Measurements from ENCODE around the gene PFKP.

The PFKP gene

DNA sequence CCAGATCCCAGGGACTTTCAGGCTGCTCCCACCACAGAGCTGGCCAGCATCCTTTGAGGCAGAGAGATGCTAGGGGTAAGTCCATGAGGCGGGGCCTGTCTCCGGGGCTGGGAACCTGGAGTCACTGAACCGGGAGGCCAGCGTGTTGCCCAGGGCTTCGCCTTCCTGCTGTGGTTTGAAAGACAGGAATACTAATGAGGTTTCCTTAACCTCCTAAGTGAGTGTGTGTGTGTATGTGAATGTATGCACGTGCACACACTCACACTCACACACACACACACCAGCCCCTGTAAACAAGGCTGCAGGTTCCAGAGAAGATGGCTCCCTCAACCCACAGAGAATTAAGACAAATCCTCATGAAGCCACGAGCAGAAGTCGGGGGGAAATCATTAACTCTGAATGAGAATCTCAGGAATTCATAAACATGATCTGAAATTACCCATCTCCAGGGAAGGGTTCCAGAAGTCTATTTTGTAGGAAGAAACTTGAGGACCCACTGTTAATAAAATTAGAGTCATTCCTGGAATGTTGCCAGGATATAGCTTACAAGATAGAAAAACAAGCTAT is 20.3 kb upstream of the PFKP start:
- no peak overlapping the region for H3K27ac ChIP-seq
- no peak for TF ChIP-seq ZFX (IDR thresholded peaks at IDR 0.05; ENCODE audit: borderline replicate concordance)
- TF ChIP-seq, protein P1, sequence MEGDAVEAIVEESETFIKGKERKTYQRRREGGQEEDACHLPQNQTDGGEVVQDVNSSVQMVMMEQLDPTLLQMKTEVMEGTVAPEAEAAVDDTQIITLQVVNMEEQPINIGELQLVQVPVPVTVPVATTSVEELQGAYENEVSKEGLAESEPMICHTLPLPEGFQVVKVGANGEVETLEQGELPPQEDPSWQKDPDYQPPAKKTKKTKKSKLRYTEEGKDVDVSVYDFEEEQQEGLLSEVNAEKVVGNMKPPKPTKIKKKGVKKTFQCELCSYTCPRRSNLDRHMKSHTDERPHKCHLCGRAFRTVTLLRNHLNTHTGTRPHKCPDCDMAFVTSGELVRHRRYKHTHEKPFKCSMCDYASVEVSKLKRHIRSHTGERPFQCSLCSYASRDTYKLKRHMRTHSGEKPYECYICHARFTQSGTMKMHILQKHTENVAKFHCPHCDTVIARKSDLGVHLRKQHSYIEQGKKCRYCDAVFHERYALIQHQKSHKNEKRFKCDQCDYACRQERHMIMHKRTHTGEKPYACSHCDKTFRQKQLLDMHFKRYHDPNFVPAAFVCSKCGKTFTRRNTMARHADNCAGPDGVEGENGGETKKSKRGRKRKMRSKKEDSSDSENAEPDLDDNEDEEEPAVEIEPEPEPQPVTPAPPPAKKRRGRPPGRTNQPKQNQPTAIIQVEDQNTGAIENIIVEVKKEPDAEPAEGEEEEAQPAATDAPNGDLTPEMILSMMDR (IDR thresholded peaks at IDR 0.05), result no peak

DNA sequence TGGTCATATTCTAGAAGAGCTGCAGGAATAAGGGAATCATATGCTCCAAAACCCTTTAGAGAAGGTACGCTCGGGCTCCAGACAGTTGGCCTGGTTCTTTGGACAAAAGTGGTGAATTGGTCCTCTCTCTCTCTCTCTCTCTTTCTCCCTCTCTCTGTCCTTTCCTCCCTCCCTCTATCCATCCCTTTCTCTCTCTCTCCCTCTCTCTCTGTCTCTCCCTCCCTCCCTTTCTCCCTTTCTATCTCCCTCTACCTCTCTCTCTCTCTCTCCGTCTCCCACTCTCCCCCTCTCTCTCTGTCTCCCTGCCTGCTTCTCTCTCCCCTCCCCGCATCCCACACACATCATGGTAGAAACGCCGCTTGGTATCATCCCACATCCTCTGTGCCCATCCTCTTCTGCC is 19.8 kb upstream of the PFKP start:
- TF ChIP-seq, protein P1 (IDR thresholded peaks at IDR 0.05), result no peak
- TF ChIP-seq ZFX (IDR thresholded peaks at IDR 0.05; ENCODE audit: borderline replicate concordance), result no peak
- H3K27ac ChIP-seq, result no peak overlapping the region

DNA sequence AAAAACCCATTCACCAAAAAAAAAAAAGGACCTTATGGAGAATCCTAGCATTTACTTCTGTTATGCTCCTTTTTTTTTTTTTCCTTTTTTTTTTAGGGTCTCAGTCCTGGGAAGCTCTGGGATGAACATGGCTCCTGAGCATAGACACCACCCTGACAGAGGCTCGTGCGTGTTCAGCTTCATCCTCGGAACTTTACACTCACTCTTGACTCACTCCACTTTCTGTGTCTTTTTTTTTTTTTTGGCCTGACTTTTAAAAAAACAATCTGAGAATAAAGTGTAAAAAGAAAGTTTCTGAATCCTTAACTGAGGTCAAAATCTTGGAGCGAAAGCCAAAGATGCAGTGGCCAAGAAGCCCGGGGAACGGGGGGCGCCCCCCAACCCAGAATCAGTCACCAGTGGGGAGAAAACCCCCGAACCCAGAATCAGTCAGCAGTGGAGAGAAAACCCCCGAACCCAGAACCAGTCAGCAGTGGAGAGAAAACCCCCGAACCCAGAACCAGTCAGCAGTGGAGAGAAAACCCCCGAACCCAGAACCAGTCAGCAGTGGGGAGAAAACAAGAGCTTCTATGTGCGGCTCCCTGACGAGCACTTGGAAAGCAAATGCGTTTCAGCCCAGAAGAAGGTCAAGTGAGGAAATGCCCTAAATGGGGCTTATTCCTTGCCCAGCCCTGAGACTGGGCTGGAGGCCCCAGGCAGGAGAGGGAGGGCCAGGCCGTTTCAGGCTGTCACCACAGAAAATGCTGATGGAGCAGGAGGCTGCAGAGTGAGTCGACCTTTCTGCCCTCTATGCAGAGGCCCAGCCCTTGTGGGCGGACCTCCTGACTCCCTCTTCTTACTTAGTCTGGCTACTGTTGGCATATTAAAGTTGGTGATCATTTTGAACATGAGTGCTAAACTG is 19.0 kb upstream of the PFKP start:
- TF ChIP-seq, protein P1 (IDR thresholded peaks at IDR 0.05), result no peak
- no peak for TF ChIP-seq ZFX (IDR thresholded peaks at IDR 0.05; ENCODE audit: borderline replicate concordance)

DNA sequence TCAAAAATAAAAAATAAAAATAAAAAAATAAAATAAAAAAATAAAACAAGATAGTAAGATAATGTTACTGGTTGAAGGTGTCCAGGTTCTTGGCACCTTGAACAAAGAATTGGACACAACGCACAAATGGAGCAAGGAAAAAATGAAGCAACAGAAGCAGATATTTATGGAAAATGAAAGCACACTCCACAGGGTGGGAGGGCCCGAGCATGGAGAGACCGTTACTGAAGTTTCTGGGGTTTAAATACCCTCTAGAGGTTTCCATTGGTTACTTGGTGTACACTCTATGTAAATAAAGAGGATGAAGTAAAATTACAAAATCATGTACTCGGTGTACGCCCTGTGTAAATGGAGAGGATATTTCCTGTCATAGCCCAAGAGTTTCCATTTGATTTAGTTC is 15.7 kb upstream of the PFKP start:
- no peak for TF ChIP-seq ZFX (IDR thresholded peaks at IDR 0.05; ENCODE audit: borderline replicate concordance)
- TF ChIP-seq, protein P1 (IDR thresholded peaks at IDR 0.05), result no peak
- no peak overlapping the region for H3K27ac ChIP-seq

More for the DNA sequence above, 19.0 kb upstream of the PFKP start:
- no peak overlapping the region for H3K27ac ChIP-seq

DNA sequence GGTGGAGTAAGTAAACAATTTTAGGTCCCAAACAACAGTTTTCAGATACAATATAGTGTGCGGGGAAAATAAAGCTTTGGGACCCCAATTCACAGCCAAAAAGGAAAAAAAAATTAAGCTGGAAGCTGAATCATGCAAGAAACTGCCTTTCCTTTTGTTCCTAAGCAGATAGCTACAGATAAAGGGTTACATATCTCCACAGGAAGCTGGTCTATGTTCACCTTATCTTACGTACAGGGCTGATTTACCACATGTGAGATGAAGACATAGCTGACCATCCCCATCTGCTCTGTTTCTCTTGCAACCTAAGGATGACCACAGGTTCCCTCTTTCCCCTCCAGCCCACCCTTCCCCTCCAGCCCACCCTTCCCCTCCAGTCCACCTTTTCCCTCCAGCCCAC is 14.2 kb upstream of the PFKP start:
- TF ChIP-seq ZFX (IDR thresholded peaks at IDR 0.05; ENCODE audit: borderline replicate concordance), result no peak
- TF ChIP-seq, protein P1 (IDR thresholded peaks at IDR 0.05), result no peak
- H3K27ac ChIP-seq, result no peak overlapping the region

DNA sequence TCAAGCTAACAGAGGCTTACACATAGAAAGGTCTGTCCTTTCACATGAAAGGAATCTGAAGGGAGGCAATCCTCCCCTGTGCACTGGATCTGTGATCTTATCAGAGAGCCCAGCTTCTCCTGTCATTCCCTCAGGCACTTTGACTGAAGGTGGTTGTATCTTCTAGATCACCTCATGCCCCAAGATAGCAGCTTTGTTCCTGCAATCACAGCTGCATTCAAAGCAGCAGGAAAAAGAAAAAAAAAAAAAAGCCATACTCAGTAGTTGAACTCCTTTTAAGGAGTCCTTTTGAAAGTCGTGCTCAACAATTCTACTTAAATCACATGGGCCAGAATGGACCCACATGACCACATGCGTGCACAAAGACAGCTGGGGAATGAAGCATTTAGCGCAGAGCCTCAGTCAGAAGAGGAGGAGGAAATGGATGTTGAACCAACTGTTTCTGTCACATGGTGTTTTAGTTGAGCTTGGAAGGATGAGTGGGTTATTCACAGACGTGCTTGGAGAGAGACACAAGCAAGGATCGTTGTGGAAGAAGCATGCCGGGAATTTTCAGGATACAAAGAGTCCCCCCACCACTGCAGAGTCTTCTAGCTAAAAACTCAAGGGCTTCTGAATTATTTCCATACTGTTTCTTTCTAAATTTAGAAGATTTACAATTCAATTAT is 13.0 kb upstream of the PFKP start:
- TF ChIP-seq, protein P1 (IDR thresholded peaks at IDR 0.05), result no peak
- TF ChIP-seq ZFX (IDR thresholded peaks at IDR 0.05; ENCODE audit: borderline replicate concordance), result no peak
- H3K27ac ChIP-seq, result no peak overlapping the region

DNA sequence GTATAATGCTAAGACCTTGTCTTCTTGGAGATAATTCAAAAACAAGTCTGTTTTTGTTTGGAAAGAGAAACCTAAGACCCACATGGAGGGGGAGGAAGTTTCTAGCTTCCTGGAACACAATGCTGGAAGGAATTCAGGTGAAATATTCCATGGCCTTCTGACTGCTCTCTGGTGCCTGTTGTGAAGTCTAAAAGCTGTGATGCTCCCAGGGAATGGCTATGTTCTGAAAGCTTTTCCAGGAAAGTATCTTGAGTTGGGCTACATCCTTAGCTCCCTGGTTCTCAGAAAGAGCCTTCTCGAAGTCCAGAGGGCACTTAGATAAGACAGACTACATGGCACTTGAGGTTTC is 12.5 kb upstream of the PFKP start:
- no peak for TF ChIP-seq ZFX (IDR thresholded peaks at IDR 0.05; ENCODE audit: borderline replicate concordance)
- TF ChIP-seq, protein P1 (IDR thresholded peaks at IDR 0.05), result no peak
- no peak overlapping the region for H3K27ac ChIP-seq
